LoVo (cell line): ENCODE measurements around the gene UCK2.
A peak's percentile ranks its signal among the peaks of the same experiment; 100 is the strongest.

ENCODE experiments used
- DNase-seq: peaks from one replicate; pipeline ENCODE4 v3.0.0-alpha.2; 2016; ENCODE audit warnings: low spot score

Gene UCK2

DNA sequence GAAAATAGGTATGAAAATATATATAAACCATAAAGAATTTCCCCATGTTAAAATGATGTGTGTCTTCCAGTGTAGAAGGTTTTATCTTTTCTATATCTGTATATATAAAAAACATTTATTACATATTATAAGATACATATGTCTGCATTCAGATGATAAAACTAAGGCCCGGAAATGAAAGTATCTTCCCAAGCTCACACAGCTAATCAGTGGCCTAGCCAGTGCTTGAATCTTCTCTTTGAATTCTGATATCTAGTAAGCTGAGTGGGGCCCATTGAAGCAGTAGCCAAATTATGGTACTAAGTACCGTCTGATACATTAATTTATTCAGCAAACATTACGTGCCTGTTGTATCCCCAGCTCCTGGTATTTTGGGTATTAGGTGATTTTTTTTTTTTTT, 28.6 kb downstream of the UCK2 start:
- no peak for DNase-seq

DNA sequence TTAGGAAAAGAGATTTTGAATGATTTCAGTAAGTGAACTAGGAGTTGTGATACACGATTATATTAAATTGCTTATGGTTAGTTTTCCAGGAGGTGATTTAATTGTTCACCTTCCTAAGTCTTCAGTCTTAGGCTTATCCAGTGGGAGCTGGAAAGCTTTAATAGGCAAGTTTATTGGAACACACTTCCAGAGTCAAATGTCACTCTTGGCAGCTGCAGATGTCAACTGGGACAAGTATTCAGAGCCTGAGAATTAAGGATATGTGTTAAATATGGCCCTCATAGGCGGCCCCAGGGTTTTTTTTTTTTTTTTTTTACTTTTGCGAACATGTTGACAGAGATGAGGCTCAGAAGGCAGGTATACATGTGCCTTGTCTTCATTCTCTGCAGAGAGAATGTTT, 29.2 kb downstream of the UCK2 start:
- DNase-seq = no peak

DNA sequence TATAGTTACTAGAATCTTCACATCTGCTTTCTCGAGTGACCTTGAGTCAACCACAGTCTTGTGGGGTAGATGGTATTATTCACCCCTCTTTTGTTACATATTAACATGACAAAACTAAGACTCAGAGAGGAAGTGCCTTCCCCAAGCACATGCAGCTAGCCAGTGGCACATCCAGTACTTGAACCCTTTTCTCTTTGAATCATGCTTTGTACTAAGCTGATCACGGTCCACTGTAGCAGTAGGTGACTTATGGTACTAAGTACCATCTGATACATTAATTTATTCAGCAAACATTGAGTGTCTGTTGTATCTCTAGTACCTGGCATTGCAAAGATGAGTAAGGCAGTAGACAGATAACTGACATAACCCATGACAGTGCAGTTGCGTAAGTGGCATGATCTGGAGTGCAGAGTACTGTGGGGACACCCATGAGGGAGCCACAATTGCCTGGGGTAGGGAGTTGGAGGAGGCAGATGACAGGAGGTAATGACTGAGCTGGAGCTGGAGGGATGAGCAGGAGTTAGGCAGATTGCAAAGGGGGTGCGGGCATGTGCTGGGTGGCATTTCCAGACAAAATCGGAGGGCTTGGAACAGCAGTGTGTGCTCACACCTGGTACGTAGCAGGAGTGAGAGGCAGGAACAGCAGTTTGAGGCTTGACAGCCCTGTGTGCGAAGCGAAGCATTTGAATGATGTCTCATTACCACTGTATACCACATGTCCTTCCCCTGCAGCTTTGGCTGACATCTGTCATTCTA, 29.8 kb downstream of the UCK2 start:
- no peak for DNase-seq

DNA sequence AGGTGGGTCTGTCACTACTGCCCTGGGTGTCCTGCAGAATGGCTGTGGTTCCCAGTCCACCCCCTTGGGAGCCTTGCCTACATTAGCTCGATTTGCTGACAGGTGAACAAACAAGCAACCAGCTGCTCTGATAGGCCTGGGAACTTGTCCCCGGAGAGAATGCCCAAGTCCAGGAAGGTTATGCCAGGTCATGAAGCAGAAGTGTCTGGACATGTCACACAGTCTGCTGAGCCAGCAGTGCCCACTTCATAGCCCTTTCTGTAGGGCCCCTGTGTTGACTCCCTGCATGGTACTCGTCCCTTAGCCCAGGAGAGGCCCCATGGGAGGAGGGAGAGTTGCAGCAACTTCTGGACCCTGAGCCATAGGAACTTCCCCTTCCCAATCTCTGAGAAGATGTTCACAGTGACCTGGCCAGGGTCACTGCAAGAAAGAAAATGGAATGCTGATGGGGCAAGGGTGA, 31.0 kb downstream of the UCK2 start:
- DNase-seq = no peak

DNA sequence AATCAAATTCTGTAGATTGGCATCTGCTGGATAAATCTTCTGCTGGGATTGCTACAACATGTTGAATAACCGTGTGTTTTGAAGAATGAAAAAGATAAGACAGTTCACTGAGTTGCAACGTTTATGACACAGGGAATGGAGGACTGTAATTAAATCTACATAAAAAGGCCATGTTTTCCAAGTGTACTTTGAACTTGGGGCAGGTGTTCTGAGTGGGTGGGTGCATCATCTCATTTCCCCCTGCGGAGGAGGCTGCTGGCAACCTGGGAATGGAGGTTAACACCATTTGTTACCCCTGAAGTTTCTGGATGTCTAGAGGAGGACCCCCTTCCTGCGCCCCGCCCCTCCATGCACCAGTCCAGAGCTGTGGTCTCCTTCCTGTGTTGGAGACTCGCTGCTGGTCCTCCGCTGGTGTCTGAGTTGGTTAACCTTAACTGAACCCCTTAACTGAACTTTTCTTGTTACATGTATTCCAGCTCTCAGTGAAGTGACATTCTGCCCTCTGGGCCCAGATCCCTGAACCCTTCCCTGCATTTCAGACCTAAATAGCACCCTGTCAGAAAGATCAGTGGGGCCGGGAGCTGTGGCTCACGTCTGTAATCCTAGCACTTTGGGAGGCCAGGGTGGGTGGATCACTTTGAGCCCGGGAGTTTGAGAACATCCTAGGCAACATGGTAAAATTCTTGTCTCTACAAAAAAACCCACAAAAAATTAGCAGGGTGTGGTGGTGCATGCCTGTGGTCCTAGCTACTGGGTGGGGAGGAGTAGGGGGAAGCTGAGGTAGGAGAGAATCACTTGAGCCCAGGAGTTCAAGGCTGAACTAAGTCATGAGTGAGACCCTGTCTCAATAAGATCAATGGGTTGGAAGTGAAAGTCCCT, 31.8 kb downstream of the UCK2 start:
- no peak for DNase-seq

DNA sequence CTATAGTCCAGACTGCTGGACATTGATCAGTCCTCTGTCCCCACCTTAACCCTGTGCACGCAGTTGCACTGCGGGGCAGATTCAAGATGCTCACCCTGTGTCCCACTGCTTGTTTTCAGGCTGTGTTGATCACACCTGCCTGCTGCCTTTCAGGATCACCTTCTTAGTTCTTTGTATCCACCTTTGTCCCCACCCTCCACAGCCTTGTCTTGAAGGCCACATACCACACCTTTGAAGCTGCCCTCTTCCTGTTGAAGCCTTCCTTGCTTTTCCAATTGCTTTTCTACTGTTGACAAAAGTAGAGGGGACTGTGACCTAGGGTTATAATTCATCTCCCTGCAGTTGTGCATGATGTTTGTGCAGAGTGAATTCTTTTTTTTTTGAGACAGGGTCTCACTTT, 32.7 kb downstream of the UCK2 start:
- DNase-seq = no peak

DNA sequence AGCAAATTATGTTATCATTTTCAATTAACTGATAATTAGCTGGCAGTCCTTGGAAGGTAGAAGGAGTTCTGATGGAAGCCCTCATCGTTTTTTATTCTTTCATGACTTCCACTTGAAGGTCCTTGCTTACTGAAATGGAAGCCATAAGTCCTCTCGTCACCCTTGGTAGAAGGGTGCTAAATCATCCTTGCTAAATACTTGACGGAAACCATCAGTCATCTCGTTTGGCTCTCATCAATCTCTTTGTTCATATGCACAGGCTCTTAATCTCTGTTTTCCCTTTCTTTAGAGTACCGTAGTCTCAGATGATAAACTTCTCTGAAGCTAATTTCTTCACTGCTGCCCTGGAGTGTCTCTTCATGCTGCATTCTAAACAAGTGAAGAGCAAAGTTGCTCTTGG, 34.5 kb downstream of the UCK2 start:
- no peak for DNase-seq

DNA sequence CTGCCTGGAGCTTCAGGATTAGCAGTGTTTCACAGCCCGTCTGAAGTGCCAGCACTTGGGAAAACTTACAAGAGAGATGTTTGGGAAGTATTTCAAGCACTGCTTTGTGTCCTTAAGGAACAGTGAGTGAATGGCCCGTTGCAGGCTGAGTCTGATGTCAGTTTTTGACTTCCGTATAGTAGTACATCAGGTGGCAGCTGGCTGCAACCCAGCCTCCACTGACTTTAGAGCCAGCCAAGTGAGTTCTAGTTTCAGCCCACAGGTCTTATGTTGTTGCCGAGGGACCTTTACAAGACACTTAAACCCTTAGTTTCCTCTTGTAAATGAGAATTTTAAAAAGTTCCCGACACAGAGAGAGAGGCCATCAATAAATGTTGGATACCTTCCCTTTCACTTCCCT, 35.0 kb downstream of the UCK2 start:
- DNase-seq = no peak

DNA sequence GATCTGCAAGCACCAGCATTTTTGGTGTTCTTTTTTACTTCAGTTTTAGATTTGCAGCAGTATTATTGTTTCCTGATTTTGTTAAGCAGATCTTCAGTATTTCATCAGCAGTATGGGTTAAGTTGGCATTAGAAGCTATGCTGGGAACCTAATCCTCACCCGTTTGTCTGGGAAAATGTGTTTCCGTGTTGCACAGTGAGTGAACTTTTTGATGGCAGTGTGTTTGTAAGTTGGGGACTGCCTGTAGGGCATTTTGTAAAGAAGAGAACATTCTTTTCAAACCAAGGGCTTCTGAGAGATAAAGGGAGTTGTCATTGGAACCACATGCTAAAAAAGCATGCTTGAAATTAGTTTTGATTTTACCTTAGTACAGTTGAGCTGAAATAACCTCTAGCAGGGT, 35.9 kb downstream of the UCK2 start:
- DNase-seq = no peak

DNA sequence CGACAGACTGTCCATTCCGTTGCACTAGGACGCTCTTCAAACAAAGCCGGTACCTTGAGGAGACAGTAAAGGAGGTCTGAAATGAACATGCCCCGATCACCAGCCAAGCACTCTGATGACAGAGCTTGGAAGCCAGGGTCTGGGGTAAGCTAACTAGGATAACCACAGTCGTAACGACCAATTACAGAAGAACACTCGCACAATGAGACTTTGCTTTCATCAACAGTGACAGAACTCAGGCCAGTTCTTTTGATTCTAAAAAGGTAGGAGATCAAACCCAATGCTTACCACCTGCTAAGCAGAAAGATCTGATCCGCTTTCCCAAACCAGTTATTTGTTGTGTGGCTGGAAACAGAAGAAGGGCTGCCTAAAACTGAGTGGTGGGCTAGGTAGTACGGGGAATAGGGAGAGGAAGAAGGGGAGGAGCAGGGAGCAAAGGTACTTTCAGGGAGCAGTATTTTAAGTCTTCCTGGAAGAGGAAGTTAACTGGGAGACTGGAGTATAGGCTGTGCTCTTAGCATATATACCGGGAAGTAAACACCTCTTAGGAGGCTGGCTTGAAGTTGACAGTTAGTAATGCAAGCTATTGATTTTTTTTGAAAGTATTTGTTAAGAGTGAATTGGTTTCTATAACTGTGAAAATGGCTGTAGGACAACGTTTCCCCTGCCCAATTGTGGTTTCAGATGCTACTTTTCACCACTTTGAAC, 38.4 kb downstream of the UCK2 start:
- no peak for DNase-seq

DNA sequence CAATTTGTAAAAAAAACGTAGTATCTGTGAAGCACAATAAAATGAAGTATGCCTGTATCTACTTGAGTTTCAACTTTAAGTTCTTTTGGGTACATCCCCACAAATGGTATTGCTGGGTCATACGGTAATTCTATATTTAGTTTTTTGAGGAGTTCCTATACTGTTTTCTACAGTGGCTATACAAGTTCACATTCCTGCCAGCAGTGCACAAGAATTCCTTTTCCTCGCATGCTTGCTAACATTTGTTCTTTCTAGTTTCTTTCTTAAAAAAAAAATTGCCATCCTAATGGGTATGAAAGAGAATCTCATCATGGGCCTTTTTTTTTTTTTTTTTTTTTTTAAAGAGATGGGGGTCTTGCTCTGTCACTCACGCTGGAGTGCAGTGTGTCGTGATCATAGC, 41.9 kb downstream of the UCK2 start:
- no peak for DNase-seq

DNA sequence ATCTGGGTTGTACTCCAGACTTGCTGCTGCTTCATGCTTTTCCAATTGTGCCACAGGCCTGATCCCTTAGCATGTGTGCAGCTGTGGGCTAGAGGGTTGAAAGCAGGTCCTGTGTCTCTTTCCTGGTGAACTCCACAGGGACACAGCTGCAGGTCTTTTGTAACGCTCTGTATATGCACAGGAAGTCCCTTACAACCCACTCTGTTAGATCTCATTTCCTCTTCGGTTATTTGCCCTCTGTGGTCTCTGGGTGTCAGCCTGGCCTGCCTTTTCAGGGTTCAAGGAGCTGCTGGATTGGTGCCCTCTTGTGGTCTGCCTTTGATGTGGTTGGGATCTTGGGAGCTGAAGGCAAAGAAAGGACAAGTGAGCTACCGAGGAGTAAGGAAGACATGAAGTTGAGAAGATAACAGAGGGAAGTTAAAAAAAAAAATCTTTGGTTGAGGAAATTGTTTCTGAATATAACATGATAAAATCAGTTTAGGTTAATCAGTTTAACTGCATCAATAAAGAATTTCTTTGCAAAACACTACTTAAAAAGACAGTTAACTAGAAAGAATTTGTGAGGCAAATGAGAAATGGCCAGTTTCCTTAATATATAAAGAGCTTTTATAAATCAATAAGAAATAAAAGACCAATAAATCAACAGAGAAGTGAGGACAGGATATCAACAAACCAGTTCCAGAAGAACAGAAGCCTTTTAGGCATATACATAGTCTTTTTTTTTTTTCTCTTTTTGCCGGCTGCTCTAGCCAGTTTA, 44.1 kb downstream of the UCK2 start:
- peak; percentile 5 for DNase-seq

DNA sequence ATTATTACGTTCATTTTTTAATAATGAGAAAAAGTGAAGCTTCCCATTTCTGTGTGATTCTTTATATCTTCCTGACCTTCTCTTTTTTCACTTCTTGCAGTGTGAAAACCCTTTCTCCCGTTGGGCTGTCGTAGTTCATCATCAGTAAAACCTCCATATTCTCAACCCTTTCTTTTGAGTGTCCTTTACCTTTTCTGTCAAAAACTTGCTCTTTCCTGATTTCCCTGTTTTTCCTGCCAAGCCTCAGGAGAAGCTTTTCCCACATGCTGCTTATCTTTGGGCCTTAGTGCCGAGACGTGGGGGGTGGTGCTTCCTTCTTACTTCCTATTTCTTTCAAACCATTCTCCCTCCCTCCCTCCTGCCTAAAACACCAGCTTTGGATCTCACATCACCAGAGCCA, 46.1 kb downstream of the UCK2 start:
- no peak for DNase-seq

DNA sequence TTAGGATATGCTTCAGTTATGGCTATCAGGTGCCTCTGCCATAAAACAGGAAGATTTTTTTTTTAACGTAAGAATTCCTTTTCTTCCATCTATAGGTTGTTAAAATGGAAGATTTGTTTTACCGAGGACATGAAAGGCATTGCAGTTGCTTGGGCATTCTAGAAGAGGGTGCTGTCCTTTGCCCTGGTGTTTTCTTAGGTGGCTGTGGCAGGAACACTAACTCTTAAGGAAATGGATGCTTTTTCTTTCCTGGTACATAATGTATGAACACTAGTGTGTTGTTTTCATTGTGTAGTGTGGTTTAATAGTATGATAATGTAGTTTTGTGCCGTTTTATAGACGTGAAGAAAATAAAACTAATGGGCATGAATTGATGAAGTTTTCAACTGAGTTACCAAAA, 47.2 kb downstream of the UCK2 start:
- no peak for DNase-seq

DNA sequence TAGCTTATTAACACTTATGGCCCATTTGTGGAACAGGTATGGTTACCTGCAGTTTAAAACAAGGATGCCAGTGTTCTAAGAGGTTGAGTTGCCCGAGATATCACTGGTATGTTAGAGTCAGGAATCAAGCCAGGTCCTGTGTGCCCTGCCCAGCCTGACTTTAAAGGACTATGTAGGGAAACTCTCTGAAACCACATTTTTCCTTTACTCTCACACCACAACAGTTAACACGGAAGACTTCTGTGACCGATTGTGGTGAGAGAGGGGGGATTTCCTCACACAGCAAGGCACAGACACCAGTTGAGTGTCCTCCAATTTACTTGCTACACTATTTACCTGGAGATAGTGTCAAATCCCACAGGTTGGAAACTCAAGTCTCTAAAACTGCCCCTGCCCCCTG, 47.8 kb downstream of the UCK2 start:
- DNase-seq = no peak

DNA sequence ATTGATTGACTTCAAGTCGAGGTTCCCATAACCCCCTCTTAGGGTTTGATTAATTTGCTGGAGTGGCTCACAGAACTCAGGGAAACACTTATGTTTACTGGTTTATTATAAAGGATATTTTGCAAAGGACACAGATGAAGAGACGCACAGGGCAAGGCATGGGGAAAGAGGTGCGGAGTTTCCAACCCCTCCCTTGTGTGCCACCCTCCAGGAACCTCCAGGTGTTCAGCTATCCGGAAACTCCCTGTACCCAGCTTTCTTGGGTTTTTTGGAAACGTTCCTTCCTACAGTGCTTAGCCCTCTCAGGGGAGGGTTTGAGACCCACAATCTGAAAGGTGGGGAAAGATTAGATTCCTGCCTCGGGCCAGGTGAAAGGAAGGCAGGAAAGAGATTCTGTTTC, 48.2 kb downstream of the UCK2 start:
- no peak for DNase-seq

DNA sequence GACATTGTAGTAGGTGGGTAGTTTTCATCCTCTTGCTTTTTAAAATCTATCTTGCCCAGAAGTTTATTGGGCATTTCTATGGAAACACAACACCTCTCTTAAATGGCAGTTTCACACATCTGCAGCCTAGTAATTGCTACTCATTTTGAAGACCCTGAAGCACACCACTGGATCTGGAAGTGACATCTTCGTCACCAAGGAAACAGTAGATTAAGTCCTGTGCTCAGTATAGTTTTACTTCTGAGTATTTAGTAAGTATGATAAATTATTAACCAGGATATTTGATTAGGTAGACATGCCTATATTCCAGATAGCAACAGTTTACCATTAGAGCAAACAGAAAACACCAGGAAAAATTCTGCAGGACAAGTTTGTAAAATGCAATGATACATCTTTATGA, 48.7 kb downstream of the UCK2 start:
- DNase-seq = no peak

DNA sequence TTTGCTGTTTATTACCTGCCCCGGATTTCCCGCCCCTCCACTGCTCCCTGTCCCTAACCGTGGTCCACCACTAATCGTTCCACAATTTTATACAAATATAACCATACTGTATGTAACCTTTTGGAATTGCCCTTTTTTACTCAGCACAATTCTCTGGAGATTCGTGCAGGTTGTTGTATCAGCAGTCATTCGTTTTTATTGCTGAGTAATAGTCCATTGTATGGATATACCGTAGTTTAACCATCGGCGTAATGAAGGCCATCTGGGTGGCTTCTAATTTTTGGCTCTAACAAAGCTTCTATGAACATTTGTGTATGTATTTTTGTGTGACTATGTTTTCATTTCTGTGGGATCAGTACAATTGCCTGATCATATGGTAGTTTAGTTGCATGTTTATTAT, 50.0 kb downstream of the UCK2 start:
- DNase-seq = no peak

DNA sequence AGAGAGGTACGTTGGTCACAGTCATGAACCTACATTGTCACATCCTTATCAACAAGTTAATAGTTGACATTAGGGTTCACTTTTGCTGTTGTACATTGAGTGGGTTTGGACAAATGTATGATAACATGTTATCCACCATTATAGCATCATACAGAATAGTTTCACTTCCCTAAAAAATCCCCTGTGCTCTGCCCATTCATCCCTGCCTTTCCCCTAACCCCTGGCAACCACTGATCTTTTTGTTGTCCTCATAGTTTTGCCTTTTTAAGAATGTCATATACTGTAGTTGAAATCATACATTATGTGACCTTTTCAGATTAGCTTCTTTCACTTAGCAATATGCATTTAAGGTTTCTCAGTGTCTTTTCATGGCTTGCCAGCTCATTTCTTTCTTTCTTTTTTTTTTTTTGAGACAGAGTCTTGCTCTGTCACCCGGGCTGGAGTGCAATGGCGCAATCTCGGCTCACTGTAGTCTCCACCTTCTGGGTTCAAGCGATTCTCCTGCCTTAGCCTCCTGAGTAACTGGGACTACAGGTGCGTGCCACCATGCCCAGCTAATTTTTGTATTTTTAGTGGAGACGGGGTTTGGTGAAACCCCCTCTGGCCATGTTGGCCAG, 50.6 kb downstream of the UCK2 start:
- DNase-seq = no peak

DNA sequence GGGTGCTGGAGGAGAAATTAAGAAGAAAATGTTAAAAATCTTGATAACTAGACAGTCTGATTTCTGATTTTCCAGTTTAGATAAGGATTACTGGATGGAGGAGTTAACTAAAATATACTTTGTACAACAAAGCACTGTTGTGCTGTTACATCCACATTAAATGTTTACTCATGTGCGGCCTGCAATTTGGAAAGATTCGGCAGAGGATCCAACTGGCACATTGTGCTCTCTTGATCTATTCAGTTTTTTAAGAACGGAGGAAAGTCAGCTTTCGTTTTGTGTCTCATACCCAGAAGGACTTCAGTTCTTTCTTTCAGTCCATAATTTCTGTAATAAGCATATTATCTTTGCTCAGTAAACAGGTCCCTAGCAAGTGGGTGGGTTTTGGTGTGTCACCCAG, 52.5 kb downstream of the UCK2 start:
- no peak for DNase-seq

DNA sequence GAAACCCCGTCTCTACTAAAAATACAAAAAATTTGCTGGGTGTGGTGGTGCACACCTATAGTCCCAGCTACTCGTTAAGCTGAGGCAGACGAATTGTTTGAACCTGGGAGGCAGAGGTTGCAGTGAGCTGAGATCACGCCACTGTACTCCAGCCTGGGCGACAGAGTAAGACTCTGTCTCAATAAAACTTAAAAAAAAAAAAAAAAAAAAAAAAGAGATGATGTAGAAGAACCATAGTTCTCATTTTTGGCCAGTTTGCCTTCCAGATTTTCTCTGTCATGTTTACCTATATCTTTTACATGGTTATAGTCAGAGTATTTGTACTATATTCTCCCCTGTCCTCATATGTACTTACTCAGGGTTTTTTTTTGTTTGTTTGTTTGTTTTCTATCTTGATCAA, 53.6 kb downstream of the UCK2 start:
- no peak for DNase-seq
